Activated naive CD4-positive, alpha-beta T cell treated with anti-CD3 and anti-CD28 coated beads for 36 hours (primary cell): ENCODE results near the gene LRP1B. TPM values are rescaled to one million over a fixed set of nuclear protein-coding genes. Genes with fewer than 3 reads are reported as not detected.

ENCODE experiments used
- CTCF ChIA-PET: fragments of 350-600 bp; sonication (Branson Sonifier 250); formaldehyde crosslinking; loops from one replicate; lab custom pipeline; 2021; ENCODE audit warnings: antibody characterized with exemption; lab: Charles Lee
- DNase-seq: peaks from one replicate; pipeline ENCODE4 v3.0.0-alpha.2; 2020
- H3K27ac Mint-ChIP-seq: one replicate; pipeline ENCODE4 v1.8.0; 2021; ENCODE audit warnings: mild to moderate bottlenecking, mixed read lengths
- H3K27me3 Mint-ChIP-seq: one replicate; pipeline ENCODE4 v1.8.0; 2021; ENCODE audit warnings: low read depth, mixed read lengths
- H3K36me3 Mint-ChIP-seq: one replicate; pipeline ENCODE4 v1.8.0; 2021; ENCODE audit warnings: low read depth, mixed read lengths
- H3K4me1 Mint-ChIP-seq: one replicate; pipeline ENCODE4 v1.8.0; 2021; ENCODE audit warnings: low read depth, mixed read lengths
- H3K4me3 Mint-ChIP-seq: one replicate; pipeline ENCODE4 v1.8.0; 2021; ENCODE audit warnings: mild to moderate bottlenecking, moderate library complexity, mixed read lengths
- H3K9me3 Mint-ChIP-seq: one replicate; pipeline ENCODE4 v1.8.0; 2021; ENCODE audit warnings: mixed read lengths
- intact Hi-C: fragments of 100-400 bp; cut with micrococcal nuclease; formaldehyde crosslinking; loops from one replicate; pipeline ENCODE4 v1.15.1; 2023
- total RNA-seq, 2 experiments: library from RNA; stranded (reverse); gene quantifications; one replicate each; pipeline ENCODE4 v1.2.3, GENCODE V29; 2021

The LRP1B gene
- total RNA-seq, 2 experiments from 2014 or later, result not detected

GRCh38 chr2:142139384-142139783 lies 8.6 kb upstream of the LRP1B start:
- Mint-ChIP-seq H3K4me1 (no peaks in the 10 kb centered on the region), H3K36me3 (no peaks in the 10 kb centered on the region), H3K27me3 (no peaks in the 10 kb centered on the region), H3K27ac (no peak overlapping the region), H3K9me3 (no peaks in the 10 kb centered on the region), H3K4me3 (no peak overlapping the region)
- CTCF ChIA-PET, result no interaction called here
- intact Hi-C loops, result no loop called here
- no peak for DNase-seq

DNA sequence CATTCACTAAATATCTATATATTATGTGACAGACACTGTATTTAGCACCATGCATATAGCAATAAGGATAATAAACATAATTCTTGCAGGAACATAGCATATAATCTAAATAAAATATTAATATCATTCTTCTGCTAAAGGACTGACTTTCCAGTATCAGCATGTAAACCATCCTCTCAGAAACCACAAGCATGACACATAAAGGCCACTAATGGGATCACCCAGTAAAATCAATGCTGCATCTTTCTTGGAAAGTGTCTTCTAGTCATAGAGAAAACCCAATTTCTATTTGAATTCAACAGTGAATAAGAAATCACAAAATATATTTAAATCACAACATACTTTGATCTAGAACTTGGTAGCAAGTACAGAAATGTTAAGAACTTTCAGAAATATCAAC lies 5.8 kb upstream of the LRP1B start:
- Mint-ChIP-seq H3K9me3 (no peaks in the 10 kb centered on the region), H3K4me3 (no peak overlapping the region), H3K27ac (no peak overlapping the region), H3K36me3 (no peaks in the 10 kb centered on the region), H3K27me3 (peaks cover 8% of the 10 kb centered on the region), H3K4me1 (peaks cover under 1% of the 10 kb centered on the region)
- no peak for DNase-seq
- CTCF ChIA-PET, result no interaction called here
- intact Hi-C loops, result no loop called here

GRCh38 chr2:142134911-142135310 lies 4.1 kb upstream of the LRP1B start:
- DNase-seq, result no peak
- intact Hi-C loops, result no loop called here
- Mint-ChIP-seq H3K27me3 (peaks cover 24% of the 10 kb centered on the region), H3K4me3 (no peak overlapping the region), H3K4me1 (peaks cover 5% of the 10 kb centered on the region), H3K9me3 (no peaks in the 10 kb centered on the region), H3K36me3 (no peaks in the 10 kb centered on the region), H3K27ac (no peak overlapping the region)
- CTCF ChIA-PET, result no interaction called here

DNA sequence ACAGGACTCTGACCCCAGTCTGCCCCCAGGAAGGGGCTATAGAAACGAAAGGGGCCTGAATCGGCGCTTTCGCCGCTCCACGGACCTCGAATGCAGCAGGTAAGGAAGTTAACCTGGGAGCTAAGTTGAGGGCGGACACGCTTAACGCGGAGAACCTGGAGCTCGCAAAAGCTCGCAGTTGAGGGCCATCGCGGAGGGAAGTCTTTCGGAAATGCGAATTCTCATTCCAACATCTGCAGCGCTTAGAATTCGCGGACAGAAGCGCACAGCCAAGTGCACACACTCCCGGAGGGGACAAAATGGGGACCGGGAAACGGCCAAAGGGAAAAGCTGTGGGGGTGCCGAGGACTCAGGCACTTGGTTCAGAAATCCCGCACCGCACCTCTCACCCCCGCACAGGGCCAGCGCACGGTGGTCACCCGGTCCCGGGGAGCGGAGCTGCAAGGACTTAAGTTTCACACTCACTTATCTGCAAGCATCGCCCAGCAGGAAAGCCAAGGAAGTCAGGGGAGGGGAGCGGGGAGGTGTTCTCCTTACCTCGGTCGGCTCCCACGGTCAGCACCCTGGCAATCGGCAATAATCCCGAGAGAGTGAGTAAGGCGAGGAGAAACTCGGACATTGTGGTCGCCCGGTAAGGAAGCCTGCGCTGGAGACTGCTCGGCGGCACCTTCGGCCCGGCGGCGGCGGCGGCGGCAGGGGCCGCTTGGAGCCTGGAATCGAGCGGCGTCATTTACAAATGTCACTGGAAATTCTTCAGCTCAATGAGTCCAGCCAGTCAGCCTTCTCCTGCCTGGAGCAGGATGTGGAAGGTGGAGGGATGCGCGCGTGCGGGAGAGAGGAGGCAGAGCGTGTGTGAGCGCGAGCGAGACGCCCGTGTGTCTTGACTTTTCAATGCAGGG lies 456 bp downstream of the LRP1B start:
- peaks cover 33% of the 10 kb centered on the region for H3K27me3 Mint-ChIP-seq
- peaks cover 2% of the 10 kb centered on the region for H3K9me3 Mint-ChIP-seq
- H3K4me3 Mint-ChIP-seq, result no peak overlapping the region
- H3K36me3 Mint-ChIP-seq, result no peaks in the 10 kb centered on the region
- intact Hi-C loops, result no loop called here
- H3K27ac Mint-ChIP-seq, result no peak overlapping the region
- H3K4me1 Mint-ChIP-seq, result peaks cover 5% of the 10 kb centered on the region
- peak; percentile 4 for DNase-seq
- CTCF ChIA-PET, result interaction anchor here (0.6 kb wide), 1 partner anchor 236 kb away, joined by 3 read pairs; no protein-coding TSS in a partner anchor

- no peak for DNase-seq
- no peak overlapping the region for H3K27ac Mint-ChIP-seq
- H3K4me1 Mint-ChIP-seq, result peaks cover 5% of the 10 kb centered on the region
- no peaks in the 10 kb centered on the region for H3K36me3 Mint-ChIP-seq
- peaks cover 32% of the 10 kb centered on the region for H3K27me3 Mint-ChIP-seq
- CTCF ChIA-PET, result no interaction called here
- intact Hi-C loops, result no loop called here
- no peak overlapping the region for H3K4me3 Mint-ChIP-seq
- peaks cover 2% of the 10 kb centered on the region for H3K9me3 Mint-ChIP-seq
These were observed 2.7 kb downstream of the LRP1B start for GRCh38 chr2:142128105-142128504.

- intact Hi-C loops, result no loop called here
- DNase-seq, result no peak
- Mint-ChIP-seq H3K27me3 (peaks cover 28% of the 10 kb centered on the region), H3K27ac (no peak overlapping the region), H3K36me3 (no peaks in the 10 kb centered on the region), H3K4me3 (no peak overlapping the region), H3K4me1 (peaks cover 5% of the 10 kb centered on the region), H3K9me3 (peaks cover 2% of the 10 kb centered on the region)
- CTCF ChIA-PET, result no interaction called here
These were observed 3.6 kb downstream of the LRP1B start for GRCh38 chr2:142127248-142127647.

DNA sequence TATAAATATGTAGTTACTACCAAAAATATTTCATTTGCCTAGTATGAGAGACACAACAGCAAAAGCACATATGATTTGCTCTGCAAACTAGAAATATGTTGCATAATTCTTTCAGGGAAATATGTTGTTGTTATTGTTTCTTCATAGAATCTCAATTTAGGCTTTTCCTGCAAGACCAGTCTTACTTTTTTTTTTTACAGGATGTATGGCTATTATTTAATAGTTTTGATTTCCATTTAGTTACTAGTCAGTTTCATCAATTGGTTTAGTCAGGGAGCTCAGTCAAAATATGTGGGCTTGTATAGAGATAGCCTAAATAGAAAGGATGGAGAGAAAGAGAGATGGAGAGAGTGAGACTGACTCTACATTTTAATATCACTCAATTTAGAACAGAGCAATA lies 6.1 kb downstream of the LRP1B start:
- H3K4me1 Mint-ChIP-seq, result no peaks in the 10 kb centered on the region
- H3K36me3 Mint-ChIP-seq, result no peaks in the 10 kb centered on the region
- intact Hi-C loops, result no loop called here
- no peak for DNase-seq
- H3K9me3 Mint-ChIP-seq, result peaks cover 2% of the 10 kb centered on the region
- peaks cover 7% of the 10 kb centered on the region for H3K27me3 Mint-ChIP-seq
- H3K27ac Mint-ChIP-seq, result no peak overlapping the region
- no peak overlapping the region for H3K4me3 Mint-ChIP-seq
- CTCF ChIA-PET, result no interaction called here

DNA sequence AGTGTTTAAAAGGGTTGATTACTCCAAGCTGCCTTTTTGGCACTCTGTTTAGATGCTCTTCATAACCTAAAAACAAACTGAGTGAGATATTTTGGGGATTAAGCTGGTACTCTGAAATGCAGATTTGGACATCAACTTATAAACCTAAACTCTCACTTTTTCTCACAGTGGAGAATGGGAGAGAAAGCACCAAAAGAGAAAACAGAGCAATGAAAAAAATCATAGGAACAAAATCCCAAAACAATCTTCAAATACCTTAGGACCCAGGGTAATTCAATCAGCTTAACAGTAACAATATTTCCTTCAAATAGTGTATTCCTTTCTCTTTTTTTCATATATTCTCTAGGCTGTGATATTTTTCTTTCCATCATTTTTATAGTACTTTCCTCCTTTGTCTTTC lies 11.5 kb downstream of the LRP1B start:
- DNase-seq, result no peak
- Mint-ChIP-seq H3K4me3 (no peak overlapping the region), H3K9me3 (no peaks in the 10 kb centered on the region), H3K27me3 (no peaks in the 10 kb centered on the region), H3K36me3 (no peaks in the 10 kb centered on the region), H3K27ac (no peak overlapping the region), H3K4me1 (no peaks in the 10 kb centered on the region)
- intact Hi-C loops, result no loop called here
- CTCF ChIA-PET, result no interaction called here

DNA sequence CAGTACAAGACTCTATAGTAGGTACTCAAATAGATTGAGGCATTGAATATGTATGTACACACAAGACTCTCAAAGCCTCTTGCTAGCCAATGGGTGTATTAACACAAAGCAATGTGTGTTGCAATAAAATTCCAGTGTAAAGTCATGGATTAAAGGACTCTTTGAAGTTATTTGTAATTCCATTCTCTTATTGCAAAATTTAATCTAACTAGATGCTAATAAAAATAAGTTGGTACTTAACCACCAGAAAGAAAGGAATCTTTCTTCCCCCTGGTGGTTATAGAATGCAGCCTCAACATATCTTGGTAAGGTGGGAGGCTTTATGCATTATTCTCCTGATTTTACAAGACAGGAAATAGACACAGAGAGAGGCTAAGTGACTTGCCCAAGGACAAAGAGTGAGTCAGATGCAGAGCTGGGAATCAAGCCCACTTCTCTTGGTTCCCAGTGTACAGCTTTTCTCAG lies 18.0 kb downstream of the LRP1B start:
- Mint-ChIP-seq H3K27me3 (no peaks in the 10 kb centered on the region), H3K4me3 (no peak overlapping the region), H3K27ac (no peak overlapping the region), H3K4me1 (no peaks in the 10 kb centered on the region), H3K36me3 (no peaks in the 10 kb centered on the region), H3K9me3 (no peaks in the 10 kb centered on the region)
- intact Hi-C loops, result no loop called here
- CTCF ChIA-PET, result interaction anchor here (0.7 kb wide), 1 partner anchor 557 kb away, joined by 3 read pairs; no protein-coding TSS in a partner anchor
- DNase-seq, result no peak

GRCh38 chr2:142104134-142104758 lies 26.6 kb downstream of the LRP1B start:
- Mint-ChIP-seq H3K27ac (no peak overlapping the region), H3K4me3 (no peak overlapping the region), H3K27me3 (no peaks in the 10 kb centered on the region), H3K36me3 (no peaks in the 10 kb centered on the region), H3K9me3 (peaks cover 4% of the 10 kb centered on the region), H3K4me1 (no peaks in the 10 kb centered on the region)
- CTCF ChIA-PET, result no interaction called here
- intact Hi-C loops, result no loop called here
- no peak for DNase-seq

DNA sequence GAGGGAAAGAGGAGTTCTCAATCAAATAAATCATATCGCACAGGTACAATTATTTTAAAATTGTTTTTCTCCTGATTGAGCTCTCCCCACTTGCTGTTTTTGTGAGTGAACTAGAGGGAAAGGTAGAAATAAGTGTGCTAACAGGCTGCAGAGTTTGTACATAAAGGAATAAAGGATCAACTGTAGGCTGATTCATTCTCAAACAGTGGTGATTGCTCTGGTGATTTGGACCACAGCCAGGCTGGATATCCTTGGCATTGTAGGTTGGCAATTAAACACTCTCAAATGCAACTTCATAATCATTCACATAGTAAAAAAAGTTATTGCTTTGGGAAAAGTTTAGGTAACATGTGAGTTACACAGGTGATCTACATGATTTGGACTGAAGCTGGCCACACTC lies 29.8 kb downstream of the LRP1B start:
- Mint-ChIP-seq H3K36me3 (no peaks in the 10 kb centered on the region), H3K9me3 (peaks cover 7% of the 10 kb centered on the region), H3K27me3 (no peaks in the 10 kb centered on the region), H3K27ac (no peak overlapping the region), H3K4me3 (no peak overlapping the region), H3K4me1 (no peaks in the 10 kb centered on the region)
- CTCF ChIA-PET, result no interaction called here
- DNase-seq, result no peak
- intact Hi-C loops, result no loop called here

DNA sequence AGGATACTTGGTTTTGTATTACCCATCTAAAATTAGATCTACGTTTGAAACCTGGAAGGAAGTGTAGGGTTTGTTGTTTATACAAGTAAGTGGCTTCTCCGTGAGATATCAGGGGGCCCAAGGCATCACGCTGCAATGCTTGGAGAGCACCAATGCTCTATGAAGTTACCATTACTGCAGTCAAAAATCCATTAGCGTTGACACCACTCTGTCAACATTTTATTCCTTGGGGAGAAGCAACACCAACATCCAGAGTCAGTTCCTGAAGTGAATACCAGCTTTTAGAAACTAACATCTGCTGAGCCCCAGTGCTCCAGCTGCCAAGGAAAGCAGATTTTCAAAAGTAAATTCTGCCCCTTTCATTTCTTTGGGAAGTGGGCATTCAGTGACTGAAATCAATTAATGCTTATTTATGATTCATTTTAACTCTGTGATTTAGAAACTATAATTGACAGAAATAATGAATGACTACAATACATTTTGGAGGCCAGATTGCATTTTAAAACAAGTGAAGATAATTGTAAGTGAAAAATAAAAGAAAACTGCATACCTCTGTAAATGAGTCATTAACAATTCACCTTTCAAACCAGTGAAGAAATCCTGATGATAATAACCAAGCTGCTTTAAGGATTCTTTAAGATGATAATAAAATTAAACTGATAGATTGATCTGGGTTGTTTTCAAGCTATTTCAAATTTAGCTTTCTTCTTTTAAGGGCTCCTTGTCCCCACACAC lies 30.5 kb downstream of the LRP1B start:
- intact Hi-C loops, result no loop called here
- no peaks in the 10 kb centered on the region for H3K36me3 Mint-ChIP-seq
- CTCF ChIA-PET, result no interaction called here
- H3K4me3 Mint-ChIP-seq, result no peak overlapping the region
- H3K9me3 Mint-ChIP-seq, result peaks cover 7% of the 10 kb centered on the region
- no peak for DNase-seq
- no peak overlapping the region for H3K27ac Mint-ChIP-seq
- H3K27me3 Mint-ChIP-seq, result no peaks in the 10 kb centered on the region
- no peaks in the 10 kb centered on the region for H3K4me1 Mint-ChIP-seq
